ENCODE results near the gene BTBD2.
A peak's percentile ranks its signal among the peaks of the same experiment; 100 is the strongest.

Gene BTBD2

GRCh38 chr19:1998712-1999708 is 16.5 kb downstream of the BTBD2 start:
- TF ChIP-seq ZNF70 (CRISPR knock-in tag; IDR thresholded peaks at IDR 0.05) (no peak), SNAI2 (CRISPR knock-in tag; IDR thresholded peaks at IDR 0.05) (no peak), ZNF565 (CRISPR knock-in tag; conservative IDR thresholded peaks at IDR 0.05; ENCODE audit: low read depth) (no peak)
- no peak for ATAC-seq

GRCh38 chr19:1997353-1998233 is 17.9 kb downstream of the BTBD2 start:
- TF ChIP-seq TOX (CRISPR knock-in tag; IDR thresholded peaks at IDR 0.05; ENCODE audit: borderline replicate concordance) (no peak), CSDC2 (CRISPR knock-in tag; IDR thresholded peaks at IDR 0.05) (no peak), BACH2 (CRISPR knock-in tag; IDR thresholded peaks at IDR 0.05; ENCODE audit: borderline replicate concordance) (no peak), TCF4 (CRISPR knock-in tag; IDR thresholded peaks at IDR 0.05; ENCODE audit: borderline replicate concordance) (no peak)
- ATAC-seq: no peak

GRCh38 chr19:1992759-1993260 is 22.7 kb downstream of the BTBD2 start:
- TF ChIP-seq ZNF8 (CRISPR knock-in tag; IDR thresholded peaks at IDR 0.05) (no peak), PATZ1 (CRISPR knock-in tag; IDR thresholded peaks at IDR 0.05; ENCODE audit: borderline replicate concordance) (no peak), ZFP30 (CRISPR knock-in tag; IDR thresholded peaks at IDR 0.05) (no peak), ISL1 (CRISPR knock-in tag; IDR thresholded peaks at IDR 0.05) (no peak), ZFP3 (CRISPR knock-in tag; IDR thresholded peaks at IDR 0.05) (no peak), RARB (CRISPR knock-in tag; IDR thresholded peaks at IDR 0.05) (no peak), CSRNP3 (CRISPR knock-in tag; IDR thresholded peaks at IDR 0.05) (no peak), TCF4 (CRISPR knock-in tag; IDR thresholded peaks at IDR 0.05; ENCODE audit: borderline replicate concordance) (no peak), ZNF70 (CRISPR knock-in tag; IDR thresholded peaks at IDR 0.05) (no peak)
- peak; percentile 37; the same call in 1 of the 3 replicates for ATAC-seq

- ATAC-seq: no peak
Observed at GRCh38 chr19:1991018-1991913, 24.2 kb downstream of the BTBD2 start.

More at GRCh38 chr19:1991018-1991913, 24.2 kb downstream of the BTBD2 start:
- no peak for TF ChIP-seq CSRNP3 (CRISPR knock-in tag; IDR thresholded peaks at IDR 0.05)
